NCI-H2227 treated with DMSO at 0.1 percent for 48 hours (cell line): ENCODE data around the gene LRRC1.
"Not testable (repeated sequence)": the region's sequence is repeated elsewhere in the genome, so short reads cannot be mapped to it uniquely, and the experiment has no call there.

Experiments used
- DNase-seq: peaks from one replicate; lab custom pipeline; 2025; lab: John Stamatoyannopoulos, UW

Gene LRRC1

GRCh38 chr6:53794720-53795339 lies at the start of gene LRRC1:
Gene LRRC1, plus strand, starts transcription at chr6:53795005. Its CDS starts 252 bp downstream, at chr6:53795257.
- DNase-seq = peak; percentile 62

- DNase-seq = no peak
Measured at GRCh38 chr6:53746442-53747103, 48.2 kb upstream of the LRRC1 start.

GRCh38 chr6:53750052-53750650 lies 44.7 kb upstream of the LRRC1 start:
- peak; percentile 84 for DNase-seq

GRCh38 chr6:53751417-53751816 lies 43.4 kb upstream of the LRRC1 start:
- no peak for DNase-seq

DNA sequence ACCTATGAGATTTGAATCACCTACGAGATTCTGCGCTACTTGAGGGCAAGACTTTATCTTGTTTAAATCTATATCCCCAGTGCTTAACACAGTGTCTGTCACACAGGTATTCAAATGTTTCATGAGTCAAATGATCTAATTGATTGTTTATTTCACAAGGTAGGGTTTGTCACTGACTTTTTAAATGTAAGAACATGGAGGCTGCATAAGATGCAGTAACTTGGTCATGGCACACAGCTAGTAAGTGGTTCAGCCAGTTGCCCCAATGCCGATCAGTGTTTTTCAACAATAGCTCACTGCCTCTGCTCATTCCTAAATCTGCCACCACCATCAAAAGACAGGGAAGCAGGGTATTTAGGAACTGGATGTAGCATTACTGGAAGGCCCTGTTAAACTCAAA lies 42.4 kb upstream of the LRRC1 start:
- DNase-seq = no peak

DNA sequence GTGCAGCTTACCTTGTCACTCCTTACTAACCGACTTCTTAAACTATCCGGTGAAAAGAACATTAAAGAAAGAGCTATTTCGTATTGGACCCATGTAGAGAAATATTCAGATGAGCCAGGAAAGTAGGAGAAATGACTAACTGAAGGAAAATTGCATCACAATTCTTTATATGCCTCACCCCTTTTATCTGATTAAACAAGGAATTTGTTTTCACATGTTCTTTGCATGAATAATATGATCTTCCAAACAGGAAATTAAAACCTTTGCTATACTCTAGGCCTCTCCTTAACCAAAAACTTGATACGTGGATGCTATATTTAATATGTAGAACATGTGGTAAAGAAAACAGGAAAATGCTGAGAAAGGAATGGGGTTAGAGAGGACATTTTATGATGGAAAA lies 41.9 kb upstream of the LRRC1 start:
- no peak for DNase-seq

DNA sequence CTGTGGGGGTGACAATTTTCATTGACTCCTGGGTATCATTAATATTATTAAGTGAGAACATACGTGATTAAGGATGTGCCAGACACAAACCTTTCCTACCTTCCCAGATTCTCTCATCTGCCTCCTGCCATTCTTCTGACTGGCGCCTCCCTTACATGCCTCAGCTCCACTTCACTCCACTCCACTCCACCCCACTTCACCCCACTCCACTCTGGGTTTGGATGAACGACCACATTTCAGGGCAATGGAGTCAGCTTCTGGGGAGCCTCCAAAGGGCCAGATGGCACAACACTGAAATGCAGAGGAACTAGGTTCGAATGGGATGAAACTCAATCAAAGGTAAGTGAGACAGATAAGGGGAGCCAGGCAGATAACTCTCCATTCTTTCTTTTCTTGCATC lies 40.5 kb upstream of the LRRC1 start:
- no peak for DNase-seq

GRCh38 chr6:53756396-53756795 lies 38.4 kb upstream of the LRRC1 start:
- DNase-seq = no peak

DNA sequence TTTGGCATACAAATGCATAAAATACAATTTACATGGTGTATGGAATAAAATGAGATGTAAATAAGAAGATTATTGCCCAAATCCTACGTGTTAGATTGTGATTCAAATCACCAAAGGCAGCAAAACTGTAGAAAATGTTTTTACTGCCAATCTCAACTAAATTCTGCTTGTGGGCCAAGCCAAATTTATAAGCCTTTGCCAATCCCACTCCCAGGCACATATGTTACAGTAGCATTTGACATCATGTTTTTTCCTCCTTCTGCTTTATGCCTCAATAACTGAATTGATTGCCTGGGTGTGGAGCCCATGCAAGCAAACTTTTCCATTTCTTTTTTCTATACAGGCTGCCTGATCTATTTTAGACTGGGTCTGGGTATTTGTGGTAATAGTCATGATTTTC lies 36.3 kb upstream of the LRRC1 start:
- DNase-seq = no peak

- DNase-seq = no peak
Measured at GRCh38 chr6:53761036-53761435, 33.8 kb upstream of the LRRC1 start.

DNA sequence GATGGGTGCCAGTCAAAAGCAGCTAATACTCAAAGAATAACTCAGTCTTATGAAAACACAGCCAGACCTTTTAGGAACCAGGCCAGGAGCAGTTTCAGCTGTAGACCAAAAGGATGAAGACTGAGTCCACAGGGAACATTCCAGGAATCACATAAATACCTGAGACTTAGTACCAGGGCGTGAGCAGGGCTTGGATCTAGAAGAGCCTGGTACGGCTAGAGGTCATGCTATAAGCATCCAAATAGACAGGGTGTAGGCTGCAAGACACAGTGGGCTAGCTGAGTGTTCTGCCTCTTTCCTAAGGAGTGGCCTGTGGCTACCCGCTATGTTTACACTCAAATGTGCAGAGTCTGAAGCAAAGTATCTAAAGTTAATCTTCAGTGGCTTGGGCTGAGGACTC lies 29.5 kb upstream of the LRRC1 start:
- DNase-seq = no peak

DNA sequence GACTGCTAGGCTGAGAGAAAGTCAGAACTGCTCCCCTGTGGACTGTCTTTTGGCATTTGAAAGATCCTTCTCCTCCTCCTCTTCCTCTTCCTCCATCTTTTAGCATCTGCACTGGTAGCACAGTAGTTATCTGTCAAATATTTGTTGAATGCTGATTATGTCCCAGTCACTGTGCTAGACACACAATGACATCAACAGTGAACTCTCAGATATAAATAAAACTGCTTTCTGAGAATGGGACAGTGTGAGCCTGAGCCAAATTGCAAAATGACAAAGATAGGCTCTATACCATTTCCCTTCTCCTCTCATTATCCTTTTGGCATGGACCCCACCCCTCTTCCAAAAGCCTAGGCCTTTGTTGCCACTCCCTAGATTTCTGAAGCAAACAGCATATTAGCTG lies 27.9 kb upstream of the LRRC1 start:
- no peak for DNase-seq

- no peak for DNase-seq
Measured at GRCh38 chr6:53767941-53768340, 26.9 kb upstream of the LRRC1 start.

DNA sequence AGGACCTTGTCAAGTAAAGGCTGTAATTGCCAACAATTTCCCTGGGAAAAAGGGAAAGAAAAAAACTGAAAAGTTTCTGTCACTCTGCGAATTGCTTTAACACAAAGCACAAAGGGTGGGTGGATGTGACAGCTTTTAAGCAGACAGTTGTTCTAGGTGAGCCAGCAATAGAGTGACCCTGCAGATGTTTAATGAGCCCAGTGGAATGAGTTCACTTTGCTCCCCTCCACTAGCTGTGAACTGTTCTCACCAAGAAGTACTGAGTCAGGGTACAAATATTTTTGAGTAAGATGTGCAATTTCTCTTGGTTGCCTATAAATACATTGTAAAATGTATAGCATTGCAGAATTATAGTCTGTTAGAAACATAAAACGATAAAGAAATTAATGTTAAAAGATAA lies 26.2 kb upstream of the LRRC1 start:
- DNase-seq = no peak

DNA sequence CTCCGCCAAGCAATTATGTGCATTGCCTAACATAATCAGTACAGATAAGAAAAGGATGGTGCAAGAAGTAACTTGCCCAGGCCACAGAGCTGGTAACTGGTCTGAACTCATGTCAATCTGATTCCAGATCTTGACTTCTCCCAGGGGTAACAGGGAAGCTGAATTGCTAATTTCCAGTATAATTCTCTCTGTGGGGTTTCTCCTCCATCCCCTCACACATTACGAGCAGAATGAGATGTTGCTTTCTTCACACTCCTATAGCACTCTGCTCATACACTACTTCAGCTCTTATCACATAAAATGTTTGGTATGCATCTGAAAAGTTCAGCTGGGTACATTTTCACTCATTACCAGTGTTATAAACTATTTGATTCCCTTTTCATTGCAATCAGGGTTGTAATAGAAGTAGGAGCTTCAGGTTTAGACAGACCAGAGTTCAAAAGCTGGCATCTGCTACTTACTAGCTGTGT lies 24.0 kb upstream of the LRRC1 start:
- no peak for DNase-seq

GRCh38 chr6:53771785-53772624 lies 22.8 kb upstream of the LRRC1 start:
- no peak for DNase-seq

DNA sequence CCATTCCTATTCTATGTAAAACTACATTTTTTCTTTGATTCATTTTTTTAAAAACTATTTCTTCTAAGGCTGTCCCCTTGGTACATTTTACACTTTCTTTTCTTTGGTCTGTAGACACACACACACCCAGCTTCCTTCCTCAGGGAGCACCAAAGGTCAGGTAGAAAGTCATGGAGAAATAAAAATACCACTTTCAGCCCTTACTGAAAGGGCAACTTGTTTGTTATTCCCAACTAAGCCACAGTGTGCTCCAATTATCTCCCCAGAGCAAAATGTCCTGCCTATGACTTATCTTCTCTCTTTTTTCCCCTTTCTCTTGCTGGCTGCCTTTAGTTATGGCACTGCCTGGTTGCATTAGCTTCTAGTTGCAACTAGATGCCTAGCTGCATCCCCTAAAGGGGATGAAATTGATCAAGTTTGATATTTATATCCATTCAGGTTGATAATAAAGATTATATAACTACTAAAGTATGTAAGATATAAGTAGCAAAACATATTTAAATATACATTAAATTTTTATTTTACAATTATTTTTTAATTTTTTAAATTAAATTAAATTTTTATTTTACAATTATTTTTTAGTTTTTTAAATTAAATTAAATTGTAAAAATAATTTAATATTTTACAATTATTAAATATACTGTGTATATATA lies 21.6 kb upstream of the LRRC1 start:
- DNase-seq = no peak

DNA sequence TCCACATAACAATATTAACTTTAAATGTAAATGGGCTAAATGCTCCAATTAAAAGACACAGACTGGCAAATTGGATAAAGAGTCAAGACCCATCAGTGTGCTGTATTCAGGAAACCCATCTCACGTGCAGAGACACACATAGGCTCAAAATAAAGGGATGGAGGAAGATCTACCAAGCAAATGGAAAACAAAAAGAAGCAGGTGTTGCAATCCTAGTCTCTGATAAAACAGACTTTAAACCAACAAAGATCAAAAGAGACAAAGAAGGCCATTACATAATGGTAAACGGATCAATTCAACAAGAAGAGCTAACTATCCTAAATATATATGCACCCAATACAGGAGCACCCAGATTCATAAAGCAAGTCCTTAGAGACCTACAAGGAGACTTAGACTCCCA lies 18.7 kb upstream of the LRRC1 start:
- not testable (repeated sequence) for DNase-seq

DNA sequence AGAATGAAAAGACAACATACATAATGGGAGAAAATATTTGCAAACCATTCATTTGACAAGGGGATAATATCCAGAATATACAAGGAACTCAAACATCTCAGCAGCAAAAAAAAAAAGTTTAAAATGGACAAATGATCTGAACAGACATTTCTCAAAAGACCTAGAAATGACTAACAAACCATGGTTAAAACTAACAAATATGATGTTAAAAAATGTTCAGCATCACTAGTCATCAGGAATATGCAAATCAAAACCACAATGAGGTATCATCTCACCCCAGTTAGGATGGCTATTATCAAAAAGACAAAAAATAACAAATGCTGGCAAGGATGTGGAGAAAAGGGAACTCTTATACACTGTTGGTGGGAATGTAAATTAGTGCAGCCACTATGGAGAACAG lies 9.8 kb upstream of the LRRC1 start:
- DNase-seq = not testable (repeated sequence)

- DNase-seq = no peak
Measured at GRCh38 chr6:53786832-53787231, 8.0 kb upstream of the LRRC1 start.

GRCh38 chr6:53790886-53791285 lies 3.9 kb upstream of the LRRC1 start:
- DNase-seq = no peak

DNA sequence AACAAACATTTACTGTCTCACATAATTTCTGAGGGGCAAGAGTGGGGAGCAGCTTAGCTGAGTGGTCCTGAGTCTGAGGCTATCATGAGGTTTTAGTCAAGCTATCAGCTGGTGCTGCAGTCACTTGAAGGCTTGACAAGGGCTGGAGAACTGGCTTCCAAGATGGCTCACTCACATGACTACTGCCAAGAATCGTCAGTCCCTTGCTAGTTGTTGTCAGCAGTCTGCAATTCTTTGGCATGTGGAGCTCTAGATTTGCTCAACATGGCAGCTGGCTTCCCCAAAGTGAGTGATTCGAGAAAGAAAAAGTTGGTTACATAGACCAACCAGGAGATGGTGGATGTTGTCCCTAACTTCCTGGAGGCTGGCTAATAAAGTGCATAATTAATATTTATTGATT lies 2.8 kb upstream of the LRRC1 start:
- no peak for DNase-seq
